ENCODE measurements around the gene GPR31.

Gene GPR31

DNA sequence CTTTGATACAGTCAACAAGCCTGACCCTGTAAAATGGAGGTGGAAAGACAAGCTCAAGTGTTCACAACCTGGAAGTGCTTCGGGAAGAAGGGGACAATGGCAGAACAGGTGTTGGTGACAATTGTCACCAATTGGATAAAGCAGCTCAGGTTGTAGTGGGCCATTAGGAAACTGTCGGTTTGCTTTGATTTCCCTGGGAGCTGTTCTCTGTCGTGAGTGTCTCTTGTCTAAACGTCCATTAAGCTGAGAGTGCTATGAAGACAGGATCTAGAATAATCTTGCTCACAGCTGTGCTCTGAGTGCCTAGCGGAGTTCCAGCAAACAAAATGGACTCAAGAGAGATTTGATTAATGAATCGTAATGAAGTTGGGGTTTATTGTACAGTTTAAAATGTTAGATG is 19.9 kb downstream of the GPR31 start:
- no peak overlapping the region for H3K27ac ChIP-seq
- H3K4me2 ChIP-seq (ENCODE audit: low read length), result no peak overlapping the region
- no peak overlapping the region for H3K9ac ChIP-seq
- no peaks in the 10 kb centered on the region for H3K79me2 ChIP-seq
- H2AFZ ChIP-seq, result no peak overlapping the region
- H3K4me3 ChIP-seq (ENCODE audit: low read depth, low read length), result no peak overlapping the region
- H3K4me1 ChIP-seq, result no peaks in the 10 kb centered on the region
- no peaks in the 10 kb centered on the region for H3K27me3 ChIP-seq (ENCODE audit: control insufficient read depth, insufficient read depth, low read length)
- H3K36me3 ChIP-seq (ENCODE audit: control insufficient read depth, insufficient read depth, low read length), result no peaks in the 10 kb centered on the region
- H3K9me3 ChIP-seq (ENCODE audit: control insufficient read depth, low read length), result no peaks in the 10 kb centered on the region
- TF ChIP-seq, protein P1, sequence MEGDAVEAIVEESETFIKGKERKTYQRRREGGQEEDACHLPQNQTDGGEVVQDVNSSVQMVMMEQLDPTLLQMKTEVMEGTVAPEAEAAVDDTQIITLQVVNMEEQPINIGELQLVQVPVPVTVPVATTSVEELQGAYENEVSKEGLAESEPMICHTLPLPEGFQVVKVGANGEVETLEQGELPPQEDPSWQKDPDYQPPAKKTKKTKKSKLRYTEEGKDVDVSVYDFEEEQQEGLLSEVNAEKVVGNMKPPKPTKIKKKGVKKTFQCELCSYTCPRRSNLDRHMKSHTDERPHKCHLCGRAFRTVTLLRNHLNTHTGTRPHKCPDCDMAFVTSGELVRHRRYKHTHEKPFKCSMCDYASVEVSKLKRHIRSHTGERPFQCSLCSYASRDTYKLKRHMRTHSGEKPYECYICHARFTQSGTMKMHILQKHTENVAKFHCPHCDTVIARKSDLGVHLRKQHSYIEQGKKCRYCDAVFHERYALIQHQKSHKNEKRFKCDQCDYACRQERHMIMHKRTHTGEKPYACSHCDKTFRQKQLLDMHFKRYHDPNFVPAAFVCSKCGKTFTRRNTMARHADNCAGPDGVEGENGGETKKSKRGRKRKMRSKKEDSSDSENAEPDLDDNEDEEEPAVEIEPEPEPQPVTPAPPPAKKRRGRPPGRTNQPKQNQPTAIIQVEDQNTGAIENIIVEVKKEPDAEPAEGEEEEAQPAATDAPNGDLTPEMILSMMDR (IDR thresholded peaks at IDR 0.05), result no peak

DNA sequence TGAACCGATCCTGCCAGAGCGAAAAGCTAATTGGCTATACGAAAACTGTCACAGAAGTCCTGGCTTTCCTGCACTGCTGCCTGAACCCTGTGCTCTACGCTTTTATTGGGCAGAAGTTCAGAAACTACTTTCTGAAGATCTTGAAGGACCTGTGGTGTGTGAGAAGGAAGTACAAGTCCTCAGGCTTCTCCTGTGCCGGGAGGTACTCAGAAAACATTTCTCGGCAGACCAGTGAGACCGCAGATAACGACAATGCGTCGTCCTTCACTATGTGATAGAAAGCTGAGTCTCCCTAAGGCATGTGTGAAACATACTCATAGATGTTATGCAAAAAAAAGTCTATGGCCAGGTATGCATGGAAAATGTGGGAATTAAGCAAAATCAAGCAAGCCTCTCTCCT is 20.7 kb downstream of the GPR31 start:
- Histone ChIP-seq H2AFZ (no peak overlapping the region), H3K4me3 (ENCODE audit: low read depth, low read length) (no peak overlapping the region), H3K9me3 (ENCODE audit: control insufficient read depth, low read length) (no peaks in the 10 kb centered on the region), H3K9ac (no peak overlapping the region), H3K27me3 (ENCODE audit: control insufficient read depth, insufficient read depth, low read length) (no peaks in the 10 kb centered on the region), H3K79me2 (no peaks in the 10 kb centered on the region), H3K4me1 (no peaks in the 10 kb centered on the region), H3K4me2 (ENCODE audit: low read length) (no peak overlapping the region), H3K36me3 (ENCODE audit: control insufficient read depth, insufficient read depth, low read length) (no peaks in the 10 kb centered on the region), H3K27ac (no peak overlapping the region)
- TF ChIP-seq, protein P1 (IDR thresholded peaks at IDR 0.05), result no peak

DNA sequence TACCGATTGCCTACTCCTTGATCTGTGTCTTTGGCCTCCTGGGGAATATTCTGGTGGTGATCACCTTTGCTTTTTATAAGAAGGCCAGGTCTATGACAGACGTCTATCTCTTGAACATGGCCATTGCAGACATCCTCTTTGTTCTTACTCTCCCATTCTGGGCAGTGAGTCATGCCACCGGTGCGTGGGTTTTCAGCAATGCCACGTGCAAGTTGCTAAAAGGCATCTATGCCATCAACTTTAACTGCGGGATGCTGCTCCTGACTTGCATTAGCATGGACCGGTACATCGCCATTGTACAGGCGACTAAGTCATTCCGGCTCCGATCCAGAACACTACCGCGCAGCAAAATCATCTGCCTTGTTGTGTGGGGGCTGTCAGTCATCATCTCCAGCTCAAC is 21.4 kb downstream of the GPR31 start:
- H3K4me1 ChIP-seq, result no peaks in the 10 kb centered on the region
- no peaks in the 10 kb centered on the region for H3K9me3 ChIP-seq (ENCODE audit: control insufficient read depth, low read length)
- H3K4me3 ChIP-seq (ENCODE audit: low read depth, low read length), result no peak overlapping the region
- H3K36me3 ChIP-seq (ENCODE audit: control insufficient read depth, insufficient read depth, low read length), result no peaks in the 10 kb centered on the region
- H3K4me2 ChIP-seq (ENCODE audit: low read length), result no peak overlapping the region
- no peak overlapping the region for H3K27ac ChIP-seq
- no peaks in the 10 kb centered on the region for H3K27me3 ChIP-seq (ENCODE audit: control insufficient read depth, insufficient read depth, low read length)
- TF ChIP-seq, protein P1 (IDR thresholded peaks at IDR 0.05), result no peak
- H3K79me2 ChIP-seq, result no peaks in the 10 kb centered on the region
- no peak overlapping the region for H3K9ac ChIP-seq
- no peak overlapping the region for H2AFZ ChIP-seq

DNA sequence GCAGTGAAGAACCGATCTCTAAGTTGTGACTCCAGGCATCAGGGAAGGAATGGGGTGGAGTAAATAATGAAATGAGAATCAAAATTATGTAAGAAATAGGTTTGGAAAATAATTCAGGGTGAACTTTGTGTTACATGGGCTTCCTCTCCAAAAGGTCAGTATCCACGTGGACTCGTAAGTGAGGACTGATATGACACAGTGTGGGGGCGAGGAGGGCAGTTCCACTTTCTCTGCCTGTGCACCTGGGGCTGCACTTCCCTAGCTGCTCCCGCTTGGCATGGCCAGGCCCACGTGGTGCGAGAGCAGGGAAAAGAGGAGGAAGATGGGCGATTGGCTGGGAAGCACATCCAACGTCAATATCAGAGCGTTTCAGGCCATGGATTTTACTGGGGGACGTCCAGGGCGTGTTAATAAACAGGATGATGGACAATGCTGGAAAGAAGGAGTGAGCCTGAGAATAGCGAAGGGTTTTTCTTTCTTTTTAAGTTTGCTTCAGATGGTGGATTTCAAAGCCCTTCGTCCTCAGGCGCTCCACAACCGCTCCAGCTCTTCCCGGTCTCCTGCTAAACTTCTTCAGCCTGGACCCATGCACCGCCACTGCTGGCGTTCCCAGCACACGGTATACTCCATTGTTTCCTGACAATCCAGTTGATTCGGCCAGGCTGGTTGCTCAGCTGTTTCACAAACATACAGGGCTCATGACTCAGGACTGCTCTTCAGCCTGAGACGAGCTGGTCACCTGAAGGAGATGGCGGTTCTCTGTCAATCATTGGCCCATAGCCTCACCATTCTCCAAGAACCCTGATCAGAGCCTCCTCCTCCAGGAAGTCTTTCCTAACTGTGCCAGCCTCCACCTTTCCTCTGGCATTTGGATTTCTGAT is 23.1 kb downstream of the GPR31 start:
- Histone ChIP-seq H2AFZ (no peak overlapping the region), H3K27ac (no peak overlapping the region), H3K27me3 (ENCODE audit: control insufficient read depth, insufficient read depth, low read length) (no peaks in the 10 kb centered on the region), H3K4me3 (ENCODE audit: low read depth, low read length) (no peak overlapping the region), H3K4me2 (ENCODE audit: low read length) (no peak overlapping the region), H3K36me3 (ENCODE audit: control insufficient read depth, insufficient read depth, low read length) (no peaks in the 10 kb centered on the region), H3K9me3 (ENCODE audit: control insufficient read depth, low read length) (no peaks in the 10 kb centered on the region), H3K9ac (no peak overlapping the region), H3K4me1 (no peaks in the 10 kb centered on the region), H3K79me2 (no peaks in the 10 kb centered on the region)
- TF ChIP-seq, protein P1 (IDR thresholded peaks at IDR 0.05), result no peak
